NCI-H69 (cell line): ENCODE data around the gene SRSF3.
"Not testable (repeated sequence)": the region's sequence is repeated elsewhere in the genome, so short reads cannot be mapped to it uniquely, and the experiment has no call there.

Experiments used
- DNase-seq: peaks from one replicate; lab custom pipeline; 2025; lab: John Stamatoyannopoulos, UW

The SRSF3 gene

GRCh38 chr6:36594029-36594815 lies at the start of gene SRSF3:
Gene SRSF3, plus strand, starts transcription at chr6:36594362. Its CDS starts 2,401 bp downstream, at chr6:36596763.
- DNase-seq, result peak; percentile 100

DNA sequence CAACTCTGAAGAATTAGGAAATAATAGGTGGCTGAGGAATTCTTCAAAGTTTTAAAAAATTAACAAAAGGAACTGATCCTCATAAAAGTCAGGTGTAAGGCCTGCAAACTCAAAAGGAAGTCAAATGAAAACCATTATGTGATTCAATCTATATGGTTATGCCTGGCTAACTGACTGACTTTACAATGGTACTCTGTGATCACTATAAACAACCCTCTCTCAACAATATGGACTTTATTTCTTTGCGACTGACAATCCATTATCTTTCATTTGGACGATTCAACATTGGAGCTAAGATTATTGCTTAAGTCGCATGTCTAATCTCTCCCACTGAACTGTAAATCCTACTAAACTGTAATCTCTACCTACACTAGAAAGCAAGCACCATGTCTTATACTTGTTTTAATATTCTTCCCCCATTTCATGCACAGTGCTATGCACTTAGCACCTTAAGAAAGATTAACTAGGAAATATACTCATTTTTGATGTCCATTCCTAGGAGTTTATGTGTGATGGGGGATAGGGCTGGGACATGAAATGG lies 48.3 kb upstream of the SRSF3 start:
- DNase-seq, result no peak

GRCh38 chr6:36546308-36546919 lies 47.7 kb upstream of the SRSF3 start:
- peak; percentile 64 for DNase-seq

GRCh38 chr6:36546920-36547645 lies 47.1 kb upstream of the SRSF3 start, which contains the start of gene STK38:
Gene STK38, minus strand, starts transcription at chr6:36547479. Its CDS starts 7,277 bp downstream, at chr6:36540202.
- DNase-seq, result peak; percentile 97

DNA sequence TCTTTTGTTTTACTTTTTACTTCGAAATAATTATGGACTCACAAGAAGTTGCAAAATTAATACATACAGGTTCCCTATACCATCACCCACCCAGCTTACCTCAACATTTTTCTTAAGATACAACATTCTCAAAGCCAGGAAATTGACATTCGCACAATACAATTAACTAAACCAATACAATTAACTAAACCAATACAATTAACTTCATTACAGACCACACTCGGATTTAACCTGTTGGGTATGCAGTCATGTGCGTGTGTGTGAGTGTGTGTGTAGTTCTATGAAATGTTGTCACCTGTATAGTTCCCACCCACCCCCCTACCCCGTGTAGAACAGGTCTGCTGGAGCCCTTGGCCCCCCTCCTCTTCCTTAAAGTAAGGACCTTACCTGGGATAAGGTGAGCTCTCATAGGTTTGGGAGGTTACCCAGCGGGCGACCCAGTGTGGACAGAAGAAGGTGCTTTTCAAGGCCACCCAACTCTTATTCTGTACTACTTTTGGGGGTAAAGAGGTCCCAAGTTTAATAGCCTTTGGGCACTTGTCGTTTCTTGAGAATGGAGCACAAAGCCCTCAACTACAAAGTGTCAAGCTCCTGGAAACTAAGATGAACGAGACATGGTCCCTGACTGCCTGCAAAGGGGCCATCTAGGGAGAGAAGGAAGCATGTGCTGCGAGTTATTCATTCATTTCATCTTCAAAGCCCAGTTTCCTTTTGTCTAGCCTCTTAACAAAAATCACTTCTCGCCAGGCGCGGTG lies 46.3 kb upstream of the SRSF3 start:
- DNase-seq, result peak; percentile 85

- DNase-seq, result no peak
Measured at GRCh38 chr6:36548401-36548743, 45.8 kb upstream of the SRSF3 start.

DNA sequence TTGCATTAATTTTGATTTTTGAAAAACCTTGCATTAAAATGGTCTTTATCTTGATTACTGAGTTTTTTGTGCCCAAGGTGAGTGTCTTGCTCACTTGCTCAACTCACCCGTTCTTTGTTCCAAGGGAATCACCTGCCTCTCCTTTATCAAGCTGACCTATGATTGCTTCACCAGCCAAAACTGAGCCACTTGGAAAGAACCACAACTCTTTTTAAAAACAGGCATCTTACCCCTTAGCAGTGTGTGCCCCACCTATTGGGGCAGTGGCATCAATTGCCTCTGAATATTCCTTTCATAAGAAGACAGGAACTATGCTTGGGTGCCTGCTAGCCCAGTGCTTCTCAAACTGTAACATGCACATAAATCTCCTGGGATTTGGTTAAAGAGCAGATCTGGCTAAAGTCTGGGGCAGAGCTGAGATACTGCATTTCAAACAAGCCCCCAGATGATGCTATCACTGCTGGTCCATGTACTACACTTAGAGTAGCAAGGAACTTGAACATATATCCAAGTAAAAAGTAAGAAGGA lies 43.6 kb upstream of the SRSF3 start:
- peak; percentile 36 for DNase-seq

- no peak for DNase-seq
Measured at GRCh38 chr6:36555750-36556252, 38.4 kb upstream of the SRSF3 start.

DNA sequence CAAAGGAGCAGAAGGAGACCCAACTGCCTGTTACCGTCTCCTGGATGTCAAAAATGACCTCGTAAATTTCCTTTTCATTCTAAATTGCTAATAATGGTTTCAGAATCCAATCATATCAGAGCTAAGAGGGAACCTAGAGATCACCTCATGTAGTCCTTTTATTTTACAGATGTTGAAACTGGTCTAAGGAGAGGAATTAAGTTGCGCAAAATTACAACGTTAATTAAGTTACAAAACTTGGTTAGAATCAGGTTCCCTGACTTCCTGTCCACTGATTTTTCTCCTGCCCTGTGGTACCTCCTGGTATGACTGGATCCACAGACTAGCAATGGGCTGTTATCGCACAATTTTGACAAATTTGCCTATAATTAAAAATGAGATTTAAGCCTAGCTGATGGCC lies 37.9 kb upstream of the SRSF3 start:
- no peak for DNase-seq

DNA sequence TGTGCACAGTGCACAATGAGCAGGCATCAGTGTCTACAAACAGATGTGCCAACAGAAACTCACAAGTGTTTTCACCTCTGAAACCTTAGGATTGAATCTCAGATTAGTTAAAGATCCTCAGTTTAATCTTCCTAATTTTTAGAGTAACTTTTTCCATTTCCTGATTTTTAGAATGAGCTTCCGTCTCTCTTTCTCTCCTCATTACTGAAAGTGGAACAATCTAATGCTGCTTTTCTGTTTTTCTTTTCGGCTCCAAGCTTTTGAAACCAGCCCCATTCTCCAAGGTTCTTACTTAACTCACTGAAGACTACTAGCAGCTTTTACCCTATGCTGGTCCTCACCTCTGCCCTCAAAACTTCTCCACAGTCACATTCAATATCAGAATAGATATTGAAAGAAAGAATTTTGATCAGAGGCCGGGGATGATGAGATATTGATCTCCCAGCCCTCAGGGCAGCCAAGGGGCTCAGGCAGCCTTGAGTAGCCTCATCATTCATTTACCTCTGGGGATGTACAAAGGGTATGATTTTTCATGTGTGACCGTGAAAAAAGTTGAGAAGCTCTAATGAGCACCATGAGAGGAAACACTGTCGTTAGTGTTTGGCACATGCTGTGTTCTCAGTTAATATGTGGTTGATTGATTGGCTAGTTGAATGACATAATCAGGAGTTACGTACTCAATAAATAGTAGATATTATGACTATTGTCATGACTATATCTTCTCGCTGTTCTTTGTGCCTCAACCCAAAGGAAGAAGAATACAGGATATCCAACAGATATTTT lies 35.0 kb upstream of the SRSF3 start:
- DNase-seq, result peak; percentile 43

- no peak for DNase-seq
Measured at GRCh38 chr6:36560822-36561221, 33.3 kb upstream of the SRSF3 start.

DNA sequence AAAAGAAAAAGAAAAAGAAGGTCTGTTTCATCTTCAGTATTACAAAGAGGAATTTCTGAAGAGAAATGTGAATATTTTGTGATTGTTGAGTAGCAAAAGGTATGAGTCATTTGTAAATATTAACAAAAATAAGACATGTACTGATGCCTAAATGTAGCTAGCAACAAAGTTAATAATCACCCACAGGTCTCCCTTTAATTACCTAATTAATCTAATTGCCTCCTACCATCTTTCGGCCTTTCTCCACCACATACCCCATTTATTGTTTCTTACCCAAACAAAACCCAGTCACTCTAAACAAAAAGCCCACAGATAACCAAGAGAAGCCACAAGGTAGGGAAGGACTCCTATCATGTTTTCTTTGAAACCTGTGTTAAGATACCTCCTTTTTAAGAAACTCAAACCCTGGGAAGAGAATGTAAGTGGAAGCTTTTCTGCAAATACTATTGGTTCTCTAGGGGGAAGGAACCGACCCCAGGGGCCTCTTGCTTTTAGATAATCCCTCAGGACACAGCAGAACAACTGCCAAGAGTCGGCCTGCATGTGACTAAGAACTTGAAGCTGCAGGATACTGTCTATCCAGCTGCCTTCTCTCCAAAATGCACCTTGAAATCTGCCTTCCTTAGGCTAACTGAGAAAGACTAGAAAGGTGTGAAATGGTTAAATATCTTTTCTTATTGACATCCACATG lies 30.8 kb upstream of the SRSF3 start:
- DNase-seq, result peak; percentile 70

DNA sequence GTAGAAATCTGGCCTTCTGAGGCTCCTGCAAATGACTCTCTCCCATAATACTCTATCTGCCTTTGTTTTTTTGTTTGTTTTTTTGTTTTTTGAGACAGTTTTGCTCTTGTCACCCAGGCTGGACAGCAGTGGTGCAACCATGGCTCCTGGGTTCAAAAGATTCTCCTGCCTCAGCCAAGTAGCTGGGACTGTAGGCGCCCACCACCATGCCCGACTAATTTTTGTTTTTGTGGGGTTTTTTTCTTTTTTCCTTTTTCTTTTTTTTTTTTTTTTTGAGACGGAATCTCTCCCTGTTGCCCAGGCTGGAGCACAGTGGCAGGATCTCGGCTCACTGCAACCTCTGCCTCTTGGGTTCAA lies 30.3 kb upstream of the SRSF3 start:
- DNase-seq, result no peak

DNA sequence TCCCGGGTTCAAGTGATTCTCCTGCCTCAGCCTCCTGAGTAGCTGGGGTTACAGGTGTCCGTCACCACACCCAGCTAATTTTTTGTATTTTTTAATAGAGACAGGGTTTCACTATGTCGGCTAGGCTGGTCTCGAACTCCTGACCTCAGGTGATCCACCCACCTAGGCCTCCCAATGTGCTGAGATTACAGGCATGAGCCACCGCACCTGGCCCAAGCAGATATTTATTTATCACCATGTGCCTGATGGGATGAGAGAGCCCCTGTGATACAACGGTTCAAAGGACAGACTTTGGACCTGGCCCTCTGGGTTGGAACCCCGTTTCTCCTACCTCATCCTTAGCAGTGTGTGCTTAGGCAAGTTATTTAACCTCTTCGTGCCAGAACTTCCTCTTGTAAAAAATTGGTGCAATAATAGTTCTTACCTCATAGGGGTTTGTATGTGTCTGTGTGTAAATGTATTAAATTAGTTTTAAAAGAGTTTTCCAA lies 27.7 kb upstream of the SRSF3 start:
- no peak for DNase-seq

- DNase-seq, result no peak
Measured at GRCh38 chr6:36570264-36570663, 23.9 kb upstream of the SRSF3 start.

- no peak for DNase-seq
Measured at GRCh38 chr6:36571122-36572043, 22.8 kb upstream of the SRSF3 start.

DNA sequence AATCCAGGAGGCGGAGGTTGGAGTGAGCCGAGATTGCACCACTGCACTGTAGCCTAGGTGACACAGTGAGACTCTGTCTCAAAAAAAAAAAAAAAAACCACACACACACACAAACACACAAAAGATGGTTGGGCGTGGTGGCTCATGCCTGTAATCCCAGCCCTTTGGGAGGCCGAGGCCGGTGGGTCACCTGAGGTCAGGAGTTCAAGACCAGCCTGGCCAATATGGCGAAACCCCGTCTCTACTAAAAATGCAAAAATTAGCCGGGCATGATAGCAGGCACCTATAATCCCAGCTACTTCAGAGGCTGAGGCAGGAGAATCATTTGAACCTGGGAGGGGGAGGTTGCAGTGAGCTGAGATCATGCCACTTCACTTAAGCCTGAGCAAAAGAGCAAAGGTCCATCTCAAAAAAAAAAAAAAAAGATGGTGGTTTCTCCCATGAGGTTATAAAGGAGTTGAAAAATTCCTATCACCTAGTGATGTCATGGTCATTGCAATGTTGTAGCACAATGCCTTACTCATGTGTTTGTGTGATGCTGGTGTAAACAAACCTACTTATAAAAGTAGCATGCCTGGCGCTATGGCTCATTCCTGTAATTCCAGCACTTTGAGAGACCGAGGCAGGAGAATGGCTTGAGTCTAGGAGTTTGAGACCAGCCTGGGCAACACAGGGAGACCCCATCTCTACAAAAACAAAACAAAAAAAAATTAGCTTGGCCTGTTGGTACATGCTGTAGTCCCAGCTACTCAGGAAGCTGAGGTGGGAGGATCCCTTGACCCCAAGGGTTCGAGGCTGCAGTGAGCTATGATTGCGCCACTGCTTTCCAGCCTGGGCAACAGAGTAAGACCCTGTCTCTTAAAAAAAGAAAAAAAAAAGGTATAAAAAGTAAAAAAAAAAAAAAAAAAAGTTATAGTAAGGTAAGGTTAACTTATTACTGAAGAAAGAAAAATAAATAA lies 21.5 kb upstream of the SRSF3 start:
- not testable (repeated sequence) for DNase-seq

DNA sequence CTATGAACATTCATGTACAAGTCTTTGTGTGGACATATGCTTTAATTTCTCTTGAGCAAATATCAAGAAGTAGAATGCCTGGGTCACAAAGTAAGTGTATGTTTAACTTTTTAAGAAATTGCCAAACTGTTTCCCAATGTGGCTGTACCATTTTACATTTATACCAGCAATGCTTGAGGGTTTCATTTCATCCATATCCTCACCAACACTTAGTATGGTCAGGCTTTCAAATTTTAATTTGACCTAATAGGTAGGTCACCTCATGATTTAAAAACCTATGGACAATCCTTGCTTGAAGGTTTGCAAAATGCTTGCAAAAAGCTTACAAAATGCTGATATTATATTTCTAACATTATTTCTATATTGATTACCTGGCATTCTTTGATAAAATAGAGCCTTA lies 19.5 kb upstream of the SRSF3 start:
- no peak for DNase-seq
